KMS-11 (cell line): ENCODE results near the gene AKAP13.

ENCODE experiments used
- H2AFZ ChIP-seq: fragments of 200-600 bp; sonication (generic); 2 replicates; pipeline ENCODE4 v1.6.1; 2016; ENCODE audit warnings: antibody characterized with exemption, mixed run types, low read depth
- H3K27ac ChIP-seq: fragments of 200-600 bp; sonication (generic); 2 replicates; pipeline ENCODE4 v1.6.1; 2016; ENCODE audit warnings: mild to moderate bottlenecking, mixed run types
- H3K27me3 ChIP-seq: fragments of 200-600 bp; sonication (generic); 2 replicates; pipeline ENCODE4 v1.6.1; 2017; ENCODE audit warnings: mild to moderate bottlenecking, low read depth, mixed run types, moderate library complexity; ENCODE audit not compliant: insufficient read depth
- H3K36me3 ChIP-seq: fragments of 200-600 bp; sonication (generic); 2 replicates; pipeline ENCODE4 v1.6.1; 2017; ENCODE audit warnings: mild to moderate bottlenecking, mixed run types; ENCODE audit not compliant: insufficient read depth
- H3K4me1 ChIP-seq: fragments of 200-600 bp; sonication (generic); 2 replicates; pipeline ENCODE4 v1.6.1; 2016; ENCODE audit warnings: mild to moderate bottlenecking, low read depth, mixed run types; ENCODE audit not compliant: poor library complexity, severe bottlenecking
- H3K4me2 ChIP-seq: fragments of 200-600 bp; sonication (generic); 2 replicates; pipeline ENCODE4 v1.7.0; 2016; ENCODE audit warnings: mild to moderate bottlenecking, mixed run types
- H3K4me3 ChIP-seq: fragments of 200-600 bp; sonication (generic); IDR thresholded peaks from 2 replicates; pipeline ENCODE4 v1.6.1; 2017; ENCODE audit warnings: low read depth, low read length, mixed read lengths; ENCODE audit not compliant: insufficient read depth
- H3K79me2 ChIP-seq: fragments of 200-600 bp; sonication (generic); 2 replicates; pipeline ENCODE4 v1.6.1; 2016; ENCODE audit warnings: low read depth, mixed run types; ENCODE audit not compliant: insufficient read depth
- H3K9ac ChIP-seq: fragments of 200-600 bp; sonication (generic); 2 replicates; pipeline ENCODE4 v1.6.1; 2016; ENCODE audit warnings: mild to moderate bottlenecking, mixed run types
- H4K20me1 ChIP-seq: fragments of 200-600 bp; sonication (generic); 2 replicates; pipeline ENCODE4 v1.6.1; 2016; ENCODE audit warnings: mild to moderate bottlenecking, mixed run types; ENCODE audit not compliant: insufficient read depth
- TF ChIP-seq, protein P1 (sequence below): fragments of 200-600 bp; sonication (generic); conservative IDR thresholded peaks from 2 replicates; pipeline ENCODE4 v1.6.1; 2017; ENCODE audit warnings: low read depth, mild to moderate bottlenecking, antibody characterized with exemption, low read length, moderate library complexity, mixed read lengths

AKAP13 gene

DNA sequence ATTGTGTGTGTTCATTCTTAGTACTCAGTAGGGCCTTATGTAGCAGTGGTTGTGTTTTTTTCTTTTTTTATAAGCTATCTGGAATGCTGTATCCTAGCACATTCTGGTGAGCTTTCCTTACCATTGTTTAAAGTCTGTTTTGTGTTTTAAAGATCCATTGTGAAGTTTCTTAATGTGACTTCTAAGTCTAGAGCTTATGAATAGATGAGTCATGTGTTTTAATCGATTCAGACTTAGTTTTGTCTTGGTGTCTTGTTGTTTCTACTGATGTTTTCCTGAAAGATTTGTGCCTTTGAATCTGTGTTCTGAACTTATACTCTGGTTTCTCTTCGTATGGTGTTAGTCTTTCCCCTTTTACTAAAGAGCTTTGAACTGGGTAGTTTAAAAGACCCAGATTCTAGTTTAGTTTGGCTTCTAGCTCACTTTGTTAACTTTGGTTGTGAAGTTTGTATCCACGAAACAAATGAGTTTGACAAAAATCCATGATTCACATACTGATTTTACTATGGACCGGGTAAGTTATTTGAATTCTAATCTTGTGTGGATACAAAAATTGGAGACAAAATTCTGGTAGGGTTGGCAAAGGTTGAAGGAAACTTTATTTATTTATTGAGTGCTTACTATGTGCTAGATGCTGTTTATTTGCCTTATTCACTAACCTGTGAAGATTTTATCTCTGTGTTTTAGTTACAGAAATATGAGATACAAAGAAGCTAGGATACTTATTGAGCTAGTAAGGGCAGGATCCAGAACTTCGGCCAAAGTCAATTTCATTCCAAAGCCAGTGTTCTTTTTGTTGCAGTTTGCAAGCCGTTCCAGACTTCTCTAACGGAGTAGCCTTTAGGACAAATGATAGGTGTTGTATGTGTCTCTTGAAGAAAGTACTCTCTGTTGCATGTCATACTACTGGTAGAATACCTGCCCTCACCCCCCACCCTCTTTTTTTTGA is 24.8 kb downstream of the AKAP13 start:
- Histone ChIP-seq H4K20me1 (no peaks in the 10 kb centered on the region), H3K4me3 (no peak overlapping the region), H3K79me2 (peaks cover 7% of the 10 kb centered on the region; the same call in 1 of the 2 replicates), H2AFZ (no peak overlapping the region), H3K4me1 (peaks cover 16% of the 10 kb centered on the region), H3K9ac (no peak overlapping the region), H3K4me2 (no peak overlapping the region), H3K36me3 (no peaks in the 10 kb centered on the region), H3K27ac (no peak overlapping the region), H3K27me3 (no peaks in the 10 kb centered on the region)
- TF ChIP-seq, protein P1, sequence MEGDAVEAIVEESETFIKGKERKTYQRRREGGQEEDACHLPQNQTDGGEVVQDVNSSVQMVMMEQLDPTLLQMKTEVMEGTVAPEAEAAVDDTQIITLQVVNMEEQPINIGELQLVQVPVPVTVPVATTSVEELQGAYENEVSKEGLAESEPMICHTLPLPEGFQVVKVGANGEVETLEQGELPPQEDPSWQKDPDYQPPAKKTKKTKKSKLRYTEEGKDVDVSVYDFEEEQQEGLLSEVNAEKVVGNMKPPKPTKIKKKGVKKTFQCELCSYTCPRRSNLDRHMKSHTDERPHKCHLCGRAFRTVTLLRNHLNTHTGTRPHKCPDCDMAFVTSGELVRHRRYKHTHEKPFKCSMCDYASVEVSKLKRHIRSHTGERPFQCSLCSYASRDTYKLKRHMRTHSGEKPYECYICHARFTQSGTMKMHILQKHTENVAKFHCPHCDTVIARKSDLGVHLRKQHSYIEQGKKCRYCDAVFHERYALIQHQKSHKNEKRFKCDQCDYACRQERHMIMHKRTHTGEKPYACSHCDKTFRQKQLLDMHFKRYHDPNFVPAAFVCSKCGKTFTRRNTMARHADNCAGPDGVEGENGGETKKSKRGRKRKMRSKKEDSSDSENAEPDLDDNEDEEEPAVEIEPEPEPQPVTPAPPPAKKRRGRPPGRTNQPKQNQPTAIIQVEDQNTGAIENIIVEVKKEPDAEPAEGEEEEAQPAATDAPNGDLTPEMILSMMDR = no peak

DNA sequence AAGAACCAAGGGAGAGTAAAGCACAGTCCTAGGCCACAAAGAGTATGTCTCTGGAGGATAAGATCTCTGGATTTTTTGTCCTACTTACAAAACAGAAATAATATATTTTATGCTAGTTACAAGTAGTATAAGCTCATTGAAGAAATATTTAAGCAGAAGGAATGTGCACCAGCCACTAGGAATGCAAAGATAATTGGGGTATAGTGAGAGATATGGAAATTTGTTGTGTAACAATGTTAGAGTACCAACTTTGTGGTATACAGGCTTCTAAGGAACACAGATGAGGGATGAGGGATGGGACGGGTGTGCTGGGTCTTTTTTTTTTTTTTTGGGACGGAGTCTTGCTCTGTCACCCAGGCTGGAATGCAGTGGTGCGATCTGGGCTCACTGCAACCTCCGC is 26.5 kb downstream of the AKAP13 start:
- Histone ChIP-seq H3K4me2 (no peak overlapping the region), H3K27ac (no peak overlapping the region), H4K20me1 (no peaks in the 10 kb centered on the region), H3K9ac (no peak overlapping the region), H3K79me2 (peaks cover 12% of the 10 kb centered on the region), H3K36me3 (no peaks in the 10 kb centered on the region), H3K4me1 (peaks cover 20% of the 10 kb centered on the region), H2AFZ (no peak overlapping the region), H3K27me3 (no peaks in the 10 kb centered on the region), H3K4me3 (no peak overlapping the region)
- TF ChIP-seq, protein P1 = no peak

DNA sequence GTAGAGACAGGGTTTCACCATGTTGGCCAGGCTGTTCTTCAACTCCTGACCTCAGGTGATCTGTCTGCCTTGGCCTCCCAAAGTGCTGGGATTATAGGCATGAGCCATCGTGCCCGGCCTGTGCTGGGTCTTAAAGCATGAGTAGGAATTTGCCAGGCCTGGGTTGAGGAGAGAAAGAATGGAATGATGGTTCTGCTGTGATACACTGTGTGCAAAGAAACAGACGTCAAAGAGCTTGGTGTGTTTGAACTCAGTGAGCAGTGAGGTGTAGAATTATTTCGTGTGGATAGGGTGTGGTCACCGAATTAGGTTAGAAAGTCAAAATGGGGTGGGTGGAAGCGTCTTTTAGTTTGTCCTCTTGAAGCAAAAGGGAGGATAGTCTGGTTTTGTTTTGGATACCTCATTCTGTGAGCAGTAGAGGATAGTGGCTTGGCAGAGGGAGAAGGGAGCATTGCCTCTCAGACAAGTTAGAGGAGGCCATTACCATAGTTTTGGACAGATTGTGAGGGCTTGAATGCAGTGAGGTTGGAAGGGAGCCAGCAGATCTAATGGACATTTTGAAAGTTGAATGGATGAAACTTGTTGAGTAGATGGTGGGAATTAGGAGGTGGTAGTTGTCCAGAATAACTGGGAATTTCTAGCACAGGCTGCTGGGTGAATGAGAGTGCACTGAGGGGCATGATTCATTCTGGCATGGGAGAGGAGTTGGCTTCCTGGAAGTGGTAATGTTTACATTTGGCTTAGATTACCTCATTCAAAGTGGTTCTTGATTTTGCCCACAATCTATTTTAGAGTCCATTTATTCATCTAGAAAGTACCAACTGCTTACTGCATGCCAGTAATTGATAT is 27.2 kb downstream of the AKAP13 start:
- H3K4me3 ChIP-seq = no peak overlapping the region
- H2AFZ ChIP-seq = no peak overlapping the region
- H3K79me2 ChIP-seq = peaks cover 12% of the 10 kb centered on the region
- no peaks in the 10 kb centered on the region for H3K27me3 ChIP-seq
- no peaks in the 10 kb centered on the region for H3K36me3 ChIP-seq
- H3K4me1 ChIP-seq = peaks cover 28% of the 10 kb centered on the region
- H4K20me1 ChIP-seq = no peaks in the 10 kb centered on the region
- TF ChIP-seq, protein P1 = no peak
- H3K4me2 ChIP-seq = peak overlapping the region; percentile 27; the same call in 1 of the 2 replicates
- no peak overlapping the region for H3K9ac ChIP-seq
- no peak overlapping the region for H3K27ac ChIP-seq

DNA sequence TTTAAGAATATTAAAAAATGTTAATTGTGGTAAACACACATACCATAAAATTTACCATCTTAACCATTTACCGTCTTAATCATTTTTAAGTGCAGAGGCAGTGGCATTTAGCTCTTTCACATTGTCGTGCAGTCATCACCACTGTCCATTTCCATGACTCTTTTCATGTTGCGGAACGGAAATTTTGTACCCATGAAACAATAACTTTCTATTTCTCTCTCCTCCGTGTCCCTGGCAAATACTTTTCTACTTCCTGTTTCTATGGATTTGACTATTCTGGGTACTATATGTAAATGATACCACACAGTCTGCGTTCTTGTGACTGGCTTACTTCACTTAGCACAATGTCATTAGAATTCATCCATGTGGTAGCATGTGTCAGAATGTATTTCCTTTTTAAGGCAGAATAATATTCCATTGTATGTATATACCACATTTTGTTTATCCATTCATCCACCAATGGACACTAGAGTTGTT is 27.9 kb downstream of the AKAP13 start:
- H3K9ac ChIP-seq = no peak overlapping the region
- H3K4me2 ChIP-seq = peak overlapping the region; percentile 27; the same call in 1 of the 2 replicates
- H2AFZ ChIP-seq = no peak overlapping the region
- H3K36me3 ChIP-seq = no peaks in the 10 kb centered on the region
- peaks cover 12% of the 10 kb centered on the region for H3K79me2 ChIP-seq
- no peaks in the 10 kb centered on the region for H3K27me3 ChIP-seq
- H3K4me1 ChIP-seq = peaks cover 34% of the 10 kb centered on the region
- H3K27ac ChIP-seq = no peak overlapping the region
- H4K20me1 ChIP-seq = no peaks in the 10 kb centered on the region
- H3K4me3 ChIP-seq = no peak overlapping the region
- TF ChIP-seq, protein P1 = no peak
